Psoas muscle (tissue), 8 donors: ENCODE results near the gene UCKL1. TPM values are rescaled to one million over a fixed set of nuclear protein-coding genes. Genes with fewer than 3 reads are reported as not detected.

Source experiments
- ATAC-seq, 4 donors: fragments of 200-7000 bp; cut with Tn5 transposase; one replicate each; pipeline ENCODE4 v1.9.1; 2020; ENCODE audit warnings: moderate library complexity in 3 of 4, mild to moderate bottlenecking in 2 of 4
- DNase-seq, 2 donors: peaks; one replicate each; pipeline ENCODE4 v3.0.0-alpha.2; 2020
- H3K27ac ChIP-seq: fragments of 200-600 bp; one replicate; pipeline ENCODE4 v1.8.0; 2022
- H3K27me3 ChIP-seq, 3 donors: fragments of 200-600 bp in 1 of 3; one replicate each; pipeline versions ENCODE4 v1.6.1 to v1.8.0; 2013 to 2022; ENCODE audit warnings: low read length in 2 of 3, mild to moderate bottlenecking in 2 of 3, moderate library complexity in 1 of 3; ENCODE audit not compliant: insufficient read depth in 3 of 3
- H3K36me3 ChIP-seq, 2 donors: fragments of 200-600 bp in 1 of 2; one replicate each; pipeline versions ENCODE4 v1.6.1 to v1.8.0; 2013 to 2022; ENCODE audit warnings: low read depth in 1 of 2, mild to moderate bottlenecking in 1 of 2, moderate library complexity in 1 of 2; ENCODE audit not compliant: insufficient read depth in 1 of 2
- H3K4me1 ChIP-seq: fragments of 200-600 bp; one replicate; pipeline ENCODE4 v1.8.0; 2022
- H3K4me3 ChIP-seq: fragments of 200-600 bp; one replicate; pipeline ENCODE4 v1.8.0; 2022; ENCODE audit warnings: mild to moderate bottlenecking
- H3K9me3 ChIP-seq: fragments of 200-600 bp; one replicate; pipeline ENCODE4 v1.8.0; 2022
- WGBS, 3 donors: extraction: QIAGEN DNeasy Blood & Tissue Kit; methylation state at CpG; one replicate each; pipeline versions ENCODE4 v1.1.6 to v1.1.7; 2013; 5-methylcytosine and 5-hydroxymethylcytosine counted together
- intact Hi-C, 2 donors: fragments of 100-400 bp; cut with DNase I; formaldehyde crosslinking; loops; one replicate each; pipeline versions ENCODE4 v1.11.0 to v1.14.2; 2022
- polyA plus RNA-seq, 3 donors: library from polyadenylated mRNA; stranded (reverse); fragments of 200-250 nt; gene quantifications; one replicate each; pipeline ENCODE4 v1.2.3, GENCODE V29; 2013
- total RNA-seq, 4 donors: library from RNA; stranded (reverse); fragmentation: NEBNext Ultra II Directional in 2 of 4; extraction: Animal tissue kit (Norgen Biotek cat#: 25700) in 2 of 4; gene quantifications; one replicate each; pipeline versions ENCODE4 v1.2.1 to v1.2.4, GENCODE V29; 2021 to 2023
- TF ChIP-seq, protein P1 (sequence below): fragments of 200-600 bp; IDR thresholded peaks from one replicate; pipeline ENCODE4 v1.8.0; 2022; ENCODE audit warnings: antibody characterized with exemption
- donor health status: healthy with polysubstance abuse.
- donor health status: DM: no; HTN: no; CAD: no; lungs with moderate emphysema.
- donor health status: Bipolar disorder and iron deficiency.
- donor health status: healthy.
- donor health status: DM: yes; HTN: yes; CAD: no.
- donor health status: DM: no; HTN: no; CAD: no.
- donor health status: DM: no; HTN: no; CAD: no.
- donor health status: DM: yes; HTN: yes; CAD: no.

The UCKL1 gene
- total and polyA plus RNA-seq, 7 donors: 22.9 to 42.4 (median 36.9) TPM

DNA sequence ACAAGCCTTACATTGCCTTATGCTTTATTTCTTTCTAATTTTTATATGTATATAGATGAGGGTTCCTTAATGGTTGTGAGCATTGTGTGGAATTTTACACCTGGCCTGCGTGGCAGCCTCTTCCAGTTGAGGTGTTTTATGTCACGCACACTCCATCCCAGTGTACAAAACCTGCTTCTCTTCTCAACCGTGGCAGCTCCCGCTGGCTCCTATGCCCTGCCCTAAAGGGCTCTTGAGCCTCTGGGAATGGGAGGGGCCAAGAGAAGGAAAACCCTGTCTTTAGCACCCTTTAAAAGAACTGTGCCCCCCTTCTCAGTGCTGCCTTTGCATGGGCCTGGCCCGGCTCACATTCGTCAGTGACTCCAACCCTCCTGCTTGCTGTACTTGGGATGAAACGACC is 65.6 kb downstream of the UCKL1 start:
- Histone ChIP-seq H3K36me3 (peaks cover 0 to 54% of the 10 kb centered on the region in 2 donors), H3K4me3 (no peak overlapping the region), H3K27ac (no peak overlapping the region), H3K9me3 (no peaks in the 10 kb centered on the region), H3K4me1 (peaks cover 5% of the 10 kb centered on the region), H3K27me3 (no peaks in the 10 kb centered on the region)
- DNase-seq: no peak
- TF ChIP-seq, protein P1, sequence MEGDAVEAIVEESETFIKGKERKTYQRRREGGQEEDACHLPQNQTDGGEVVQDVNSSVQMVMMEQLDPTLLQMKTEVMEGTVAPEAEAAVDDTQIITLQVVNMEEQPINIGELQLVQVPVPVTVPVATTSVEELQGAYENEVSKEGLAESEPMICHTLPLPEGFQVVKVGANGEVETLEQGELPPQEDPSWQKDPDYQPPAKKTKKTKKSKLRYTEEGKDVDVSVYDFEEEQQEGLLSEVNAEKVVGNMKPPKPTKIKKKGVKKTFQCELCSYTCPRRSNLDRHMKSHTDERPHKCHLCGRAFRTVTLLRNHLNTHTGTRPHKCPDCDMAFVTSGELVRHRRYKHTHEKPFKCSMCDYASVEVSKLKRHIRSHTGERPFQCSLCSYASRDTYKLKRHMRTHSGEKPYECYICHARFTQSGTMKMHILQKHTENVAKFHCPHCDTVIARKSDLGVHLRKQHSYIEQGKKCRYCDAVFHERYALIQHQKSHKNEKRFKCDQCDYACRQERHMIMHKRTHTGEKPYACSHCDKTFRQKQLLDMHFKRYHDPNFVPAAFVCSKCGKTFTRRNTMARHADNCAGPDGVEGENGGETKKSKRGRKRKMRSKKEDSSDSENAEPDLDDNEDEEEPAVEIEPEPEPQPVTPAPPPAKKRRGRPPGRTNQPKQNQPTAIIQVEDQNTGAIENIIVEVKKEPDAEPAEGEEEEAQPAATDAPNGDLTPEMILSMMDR: no peak
- no peak for ATAC-seq
- 82 to 83% (median 83%) methylated on average over 7 of the region's 7 CpGs for WGBS, 3 donors
- intact Hi-C loops: no loop called here

DNA sequence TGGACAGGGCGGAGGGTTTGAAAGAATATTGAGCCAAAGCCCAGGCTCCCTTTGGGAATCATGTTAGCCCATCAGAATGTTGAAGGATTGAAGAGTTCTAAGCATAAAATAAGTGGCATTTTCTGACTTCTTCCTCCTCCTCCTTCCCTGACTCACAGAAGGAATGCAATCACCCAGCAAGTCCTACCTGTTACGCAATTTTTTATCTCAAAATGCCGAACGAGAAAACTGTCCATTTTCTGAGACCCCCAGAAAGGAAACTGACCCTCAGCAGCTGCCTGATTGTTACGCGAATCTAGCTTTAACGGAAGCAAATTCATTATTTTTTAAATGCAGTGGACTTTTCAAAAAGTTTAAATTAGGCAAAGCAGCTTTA is 66.0 kb downstream of the UCKL1 start:
- no peaks in the 10 kb centered on the region for H3K27me3 ChIP-seq
- DNase-seq (no peak), ATAC-seq (no peak)
- H3K27ac ChIP-seq: no peak overlapping the region
- WGBS, 3 donors: 87 to 97% (median 91%) methylated on average over 7 of the region's 7 CpGs
- H3K9me3 ChIP-seq: no peaks in the 10 kb centered on the region
- peaks cover 0 to 58% of the 10 kb centered on the region in 2 donors for H3K36me3 ChIP-seq
- peaks cover 5% of the 10 kb centered on the region for H3K4me1 ChIP-seq
- intact Hi-C loops: no loop called here
- TF ChIP-seq, protein P1: no peak
- no peak overlapping the region for H3K4me3 ChIP-seq

Other genes starting within 250 kb of the UCKL1 start
- gene ARFRP1, start 248.4 kb downstream of the UCKL1 start, total RNA-seq: 10 to 100 TPM; 22.9 to 38.9 (median 32.6) TPM
- 10 to 100 TPM; 31.7 to 74.0 (median 32.4) TPM for gene ARFRP1, start 248.4 kb downstream of the UCKL1 start, polyA plus RNA-seq
- 10 to 100 TPM; 10.7 to 18.2 (median 14.9) TPM for gene ZGPAT, start 248.4 kb downstream of the UCKL1 start, total RNA-seq
- gene ZGPAT, start 248.4 kb downstream of the UCKL1 start, polyA plus RNA-seq: 10 to 100 TPM; 28.4 to 54.8 (median 43.6) TPM
- 1 to 10 TPM; 1.7 to 4.6 (median 2.6) TPM for gene LIME1, start 219.8 kb downstream of the UCKL1 start, total RNA-seq
- 1 to 10 TPM; 3.1 to 5.1 (median 4.4) TPM for gene LIME1, start 219.8 kb downstream of the UCKL1 start, polyA plus RNA-seq
- gene SLC2A4RG, start 216.6 kb downstream of the UCKL1 start, total RNA-seq: 10 to 100 TPM; 40.2 to 79.1 (median 54.7) TPM
- 10 to 100 TPM; 27.1 to 45.5 (median 43.7) TPM for gene SLC2A4RG, start 216.6 kb downstream of the UCKL1 start, polyA plus RNA-seq
- 1 to 10 TPM; 4.5 to 6.4 (median 5.6) TPM for gene ZBTB46, start 125.2 kb downstream of the UCKL1 start, total RNA-seq
- gene ZBTB46, start 125.2 kb downstream of the UCKL1 start, polyA plus RNA-seq: 1 to 10 TPM; 1.3 to 3.1 (median 2.2) TPM
- not detected for gene ABHD16B, start 94.9 kb downstream of the UCKL1 start, total RNA-seq
- gene ABHD16B, start 94.9 kb downstream of the UCKL1 start, polyA plus RNA-seq: 1 to 10 TPM in 1 of 3 donors, under 1 TPM in 2; 0.04 to 3.2 (median 0.34) TPM
- 10 to 100 TPM; 40.7 to 56.0 (median 55.1) TPM for gene TPD52L2, start 91.1 kb downstream of the UCKL1 start, total RNA-seq
- gene TPD52L2, start 91.1 kb downstream of the UCKL1 start, polyA plus RNA-seq: 100 to 1,000 TPM in 1 of 3 donors, 10 to 100 TPM in 2; 46.7 to 152 (median 89.7) TPM
- 10 to 100 TPM; 20.4 to 27.3 (median 23.3) TPM for gene DNAJC5, start 61.3 kb downstream of the UCKL1 start, total RNA-seq
- gene DNAJC5, start 61.3 kb downstream of the UCKL1 start, polyA plus RNA-seq: 10 to 100 TPM; 13.1 to 33.6 (median 19.7) TPM
- gene ZNF512B, start 13.5 kb upstream of the UCKL1 start, total RNA-seq: 10 to 100 TPM in 3 of 4 donors, 1 to 10 TPM in 1; 10.0 to 14.4 (median 12.4) TPM
- 1 to 10 TPM; 3.3 to 9.1 (median 5.6) TPM for gene ZNF512B, start 13.5 kb upstream of the UCKL1 start, polyA plus RNA-seq
- gene SAMD10, start 23.2 kb upstream of the UCKL1 start, total RNA-seq: under 1 TPM; 0.32 to 0.84 (median 0.55) TPM
- gene SAMD10, start 23.2 kb upstream of the UCKL1 start, polyA plus RNA-seq: 1 to 10 TPM in 1 of 3 donors, under 1 TPM in 2; 0.44 to 5.5 (median 0.92) TPM
- gene PRPF6, start 24.7 kb upstream of the UCKL1 start, total RNA-seq: 10 to 100 TPM; 51.0 to 63.1 (median 59.8) TPM
- gene PRPF6, start 24.7 kb upstream of the UCKL1 start, polyA plus RNA-seq: 10 to 100 TPM; 38.8 to 75.4 (median 52.5) TPM
- under 1 TPM; 0.25 to 0.71 (median 0.55) TPM for gene C20orf204, start 79.8 kb upstream of the UCKL1 start, total RNA-seq
- under 1 TPM in 2 of 3 donors, not detected in 1; 0.30 to 0.64 TPM for gene C20orf204, start 79.8 kb upstream of the UCKL1 start, polyA plus RNA-seq
- 10 to 100 TPM; 11.7 to 50.8 (median 30.5) TPM for gene SOX18, start 93.2 kb upstream of the UCKL1 start, total RNA-seq
- gene SOX18, start 93.2 kb upstream of the UCKL1 start, polyA plus RNA-seq: 10 to 100 TPM in 1 of 3 donors, 1 to 10 TPM in 2; 4.2 to 15.4 (median 6.5) TPM
- gene TCEA2, start 106.8 kb upstream of the UCKL1 start, total RNA-seq: 10 to 100 TPM; 30.2 to 43.4 (median 37.6) TPM
- gene TCEA2, start 106.8 kb upstream of the UCKL1 start, polyA plus RNA-seq: 10 to 100 TPM; 15.1 to 24.9 (median 15.6) TPM
- gene RGS19, start 123.1 kb upstream of the UCKL1 start, total RNA-seq: 1 to 10 TPM; 2.0 to 3.5 (median 2.4) TPM
- 1 to 10 TPM; 3.7 to 5.7 (median 3.8) TPM for gene RGS19, start 123.1 kb upstream of the UCKL1 start, polyA plus RNA-seq
- under 1 TPM; 0.17 to 0.94 (median 0.21) TPM for gene OPRL1, start 123.7 kb upstream of the UCKL1 start, total RNA-seq
- under 1 TPM; 0.03 to 0.08 (median 0.08) TPM for gene OPRL1, start 123.7 kb upstream of the UCKL1 start, polyA plus RNA-seq
- not detected for gene LKAAEAR1, start 128.0 kb upstream of the UCKL1 start, total RNA-seq
- gene LKAAEAR1, start 128.0 kb upstream of the UCKL1 start, polyA plus RNA-seq: not detected
- not detected for gene NPBWR2, start 151.1 kb upstream of the UCKL1 start, total RNA-seq
- not detected for gene NPBWR2, start 151.1 kb upstream of the UCKL1 start, polyA plus RNA-seq
- not detected for gene MYT1, start 208.0 kb upstream of the UCKL1 start, total RNA-seq
- under 1 TPM in 1 of 3 donors, not detected in 2; under 0.01 TPM for gene MYT1, start 208.0 kb upstream of the UCKL1 start, polyA plus RNA-seq